ENCODE data around the gene GSDMA. TPM values are rescaled to one million over a fixed set of nuclear protein-coding genes. Genes with fewer than 3 reads are reported as not detected.

The GSDMA gene
- polyA plus RNA-seq, 3 donors: not detected

DNA sequence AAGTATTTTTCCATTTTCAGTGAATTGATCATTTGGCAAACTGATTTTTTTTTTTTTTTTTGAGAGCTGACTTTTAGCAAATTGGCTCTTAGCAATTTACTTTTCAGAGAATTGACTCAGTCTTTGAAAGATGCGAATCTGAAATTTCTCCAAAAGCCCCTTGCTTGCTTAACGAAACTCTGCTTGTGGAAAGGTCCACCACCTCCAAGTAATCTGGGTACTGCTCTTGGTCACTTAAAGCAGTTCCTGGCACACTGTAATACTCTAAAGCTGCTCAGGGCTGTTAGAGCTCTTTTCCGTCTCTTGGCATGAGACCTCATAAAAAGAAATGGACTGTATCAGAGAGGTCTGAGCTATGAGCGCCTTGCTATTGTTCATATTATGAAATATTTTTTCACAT, 47.2 kb upstream of the GSDMA start:
- no peaks in the 10 kb centered on the region for H4K20me1 ChIP-seq (ENCODE audit: insufficient read depth, low read length)
- Mint-ChIP-seq H3K36me3 (peaks cover 15 to 24% of the 10 kb centered on the region in 2 donors), H3K4me3 (no peak overlapping the region), H3K9me3 (no peaks in the 10 kb centered on the region), H3K4me1 (no peaks in the 10 kb centered on the region), H3K27ac (no peak overlapping the region), H3K27me3 (ENCODE audit: low read depth in 3 of 3) (peaks cover 0 to 5% (median 0%) of the 10 kb centered on the region in 3 donors)
- peaks cover 0 to 2% of the 10 kb centered on the region in 2 donors for H3K36me3 ChIP-seq (replicated peaks in 1 of 2; ENCODE audit: control insufficient read depth in 1 of 2, insufficient read depth in 2 of 2, low read length in 2 of 2)
- no peaks in the 10 kb centered on the region for H3K9me3 ChIP-seq (replicated peaks in 1 of 2; ENCODE audit: control insufficient read depth in 1 of 2, insufficient read depth in 1 of 2, low read length in 2 of 2)
- TF ChIP-seq, protein P1, sequence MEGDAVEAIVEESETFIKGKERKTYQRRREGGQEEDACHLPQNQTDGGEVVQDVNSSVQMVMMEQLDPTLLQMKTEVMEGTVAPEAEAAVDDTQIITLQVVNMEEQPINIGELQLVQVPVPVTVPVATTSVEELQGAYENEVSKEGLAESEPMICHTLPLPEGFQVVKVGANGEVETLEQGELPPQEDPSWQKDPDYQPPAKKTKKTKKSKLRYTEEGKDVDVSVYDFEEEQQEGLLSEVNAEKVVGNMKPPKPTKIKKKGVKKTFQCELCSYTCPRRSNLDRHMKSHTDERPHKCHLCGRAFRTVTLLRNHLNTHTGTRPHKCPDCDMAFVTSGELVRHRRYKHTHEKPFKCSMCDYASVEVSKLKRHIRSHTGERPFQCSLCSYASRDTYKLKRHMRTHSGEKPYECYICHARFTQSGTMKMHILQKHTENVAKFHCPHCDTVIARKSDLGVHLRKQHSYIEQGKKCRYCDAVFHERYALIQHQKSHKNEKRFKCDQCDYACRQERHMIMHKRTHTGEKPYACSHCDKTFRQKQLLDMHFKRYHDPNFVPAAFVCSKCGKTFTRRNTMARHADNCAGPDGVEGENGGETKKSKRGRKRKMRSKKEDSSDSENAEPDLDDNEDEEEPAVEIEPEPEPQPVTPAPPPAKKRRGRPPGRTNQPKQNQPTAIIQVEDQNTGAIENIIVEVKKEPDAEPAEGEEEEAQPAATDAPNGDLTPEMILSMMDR (IDR thresholded peaks at IDR 0.05): no peak
- DNase-seq: no peak
- intact Hi-C loops (cut with micrococcal nuclease): no loop called here
- H3K79me2 ChIP-seq (ENCODE audit: insufficient read depth, low read length): no peaks in the 10 kb centered on the region
- no peaks in the 10 kb centered on the region for H3K4me1 ChIP-seq (ENCODE audit: control insufficient read depth in 1 of 2, insufficient read depth in 2 of 2, low read length in 2 of 2)
- no peak overlapping the region for H2AFZ ChIP-seq (ENCODE audit: insufficient read depth, low read depth, low read length, poor library complexity, severe bottlenecking)
- H3K9ac ChIP-seq (ENCODE audit: insufficient read depth, low read length, poor library complexity, severe bottlenecking): no peak overlapping the region
- WGBS (ENCODE audit: insufficient coverage): 100% methylated on average over 1 of the region's 4 CpGs
- no peak overlapping the region for H3K4me2 ChIP-seq (replicated peaks; ENCODE audit: extremely low read depth, low read length, poor library complexity, severe bottlenecking)
- H3K27ac ChIP-seq (ENCODE audit: low read depth in 1 of 2, low read length in 2 of 2): no peak overlapping the region
- H3K4me3 ChIP-seq (replicated peaks in 1 of 3; ENCODE audit: low read depth in 2 of 3, low read length in 3 of 3): no peak overlapping the region
- no peaks in the 10 kb centered on the region for H3K27me3 ChIP-seq (ENCODE audit: control insufficient read depth in 2 of 2, insufficient read depth in 2 of 2, low read length in 2 of 2)

DNA sequence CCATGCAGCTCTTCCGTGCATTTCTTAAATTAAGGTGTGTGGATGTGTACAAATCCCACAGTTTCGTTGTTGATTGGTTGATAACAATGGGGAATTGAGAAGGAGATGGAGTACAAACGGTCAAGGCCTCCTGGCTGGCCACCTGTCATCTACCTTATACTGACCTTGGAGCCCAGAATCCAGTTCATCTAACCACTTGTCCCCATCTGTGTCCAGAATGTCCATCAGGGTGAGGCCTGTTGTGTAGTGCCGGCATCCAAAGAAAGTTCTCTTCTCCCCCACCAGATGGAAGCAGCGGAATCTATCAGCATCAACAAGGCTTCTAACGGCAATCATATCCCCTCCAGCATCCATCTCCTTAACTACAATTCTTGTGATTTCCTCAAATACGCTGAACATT, 45.9 kb upstream of the GSDMA start:
- Mint-ChIP-seq H3K4me3 (no peak overlapping the region), H3K36me3 (peaks cover 23 to 36% of the 10 kb centered on the region in 2 donors), H3K27ac (peak overlapping the region in 1 of 7 donors; percentile 4), H3K4me1 (peaks cover 10% of the 10 kb centered on the region), H3K27me3 (ENCODE audit: low read depth in 3 of 3) (peaks cover 0 to 4% (median 0%) of the 10 kb centered on the region in 3 donors), H3K9me3 (no peaks in the 10 kb centered on the region)
- no peak overlapping the region for H3K27ac ChIP-seq (ENCODE audit: low read depth in 1 of 2, low read length in 2 of 2)
- H2AFZ ChIP-seq (ENCODE audit: insufficient read depth, low read depth, low read length, poor library complexity, severe bottlenecking): no peak overlapping the region
- no peaks in the 10 kb centered on the region for H3K79me2 ChIP-seq (ENCODE audit: insufficient read depth, low read length)
- no peaks in the 10 kb centered on the region for H3K27me3 ChIP-seq (ENCODE audit: control insufficient read depth in 2 of 2, insufficient read depth in 2 of 2, low read length in 2 of 2)
- H3K36me3 ChIP-seq (replicated peaks in 1 of 2; ENCODE audit: control insufficient read depth in 1 of 2, insufficient read depth in 2 of 2, low read length in 2 of 2): peaks cover 4 to 12% of the 10 kb centered on the region in 2 donors
- H3K4me1 ChIP-seq (ENCODE audit: control insufficient read depth in 1 of 2, insufficient read depth in 2 of 2, low read length in 2 of 2): peaks cover 10% of the 10 kb centered on the region in 2 donors
- no peak for DNase-seq
- H3K4me2 ChIP-seq (replicated peaks; ENCODE audit: extremely low read depth, low read length, poor library complexity, severe bottlenecking): no peak overlapping the region
- no peak overlapping the region for H3K9ac ChIP-seq (ENCODE audit: insufficient read depth, low read length, poor library complexity, severe bottlenecking)
- no peak overlapping the region for H3K4me3 ChIP-seq (replicated peaks in 1 of 3; ENCODE audit: low read depth in 2 of 3, low read length in 3 of 3)
- H3K9me3 ChIP-seq (replicated peaks in 1 of 2; ENCODE audit: control insufficient read depth in 1 of 2, insufficient read depth in 1 of 2, low read length in 2 of 2): no peaks in the 10 kb centered on the region
- intact Hi-C loops (cut with micrococcal nuclease): no loop called here
- 87% methylated on average over 3 of the region's 7 CpGs for WGBS (ENCODE audit: insufficient coverage)
- no peaks in the 10 kb centered on the region for H4K20me1 ChIP-seq (ENCODE audit: insufficient read depth, low read length)
- TF ChIP-seq, protein P1 (IDR thresholded peaks at IDR 0.05): no peak

Data from CD14-positive monocyte (primary cell).